ENCODE data around the gene SRD5A1.

GRCh38 chr5:6710551-6711318 is 77.5 kb downstream of the SRD5A1 start:
- TF ChIP-seq REST (IDR thresholded peaks at IDR 0.05): no peak
- no peak for TF ChIP-seq CTCF (IDR thresholded peaks at IDR 0.05)
- TF ChIP-seq EP300 (IDR thresholded peaks at IDR 0.05): no peak
- TF ChIP-seq ZNF302 (CRISPR knock-in tag; IDR thresholded peaks at IDR 0.05): no peak
- no peak for TF ChIP-seq CEBPB (IDR thresholded peaks at IDR 0.05)
- TF ChIP-seq MAZ (IDR thresholded peaks at IDR 0.05; ENCODE audit: borderline replicate concordance, low read depth, low read length): no peak
- TF ChIP-seq KDM5A (IDR thresholded peaks at IDR 0.05): no peak
- TF ChIP-seq PBX3 (IDR thresholded peaks at IDR 0.05): no peak
- TF ChIP-seq POLR2A (IDR thresholded peaks at IDR 0.05; ENCODE audit: low read length): no peak
- no peak for TF ChIP-seq HES2 (IDR thresholded peaks at IDR 0.05)

Measured in A549 (cell line).